Gastrocnemius medialis (tissue), 4 donors: Measurements from ENCODE around the gene ANKRD36.
"Not testable (repeated sequence)": the region's sequence is repeated elsewhere in the genome, so short reads cannot be mapped to it uniquely, and the experiment has no call there.

Experiments
- POLR2A ChIP-seq, 2 donors: fragments of 450-650 bp; IDR thresholded peaks; one replicate each; pipeline ENCODE4 v1.6.1; 2017; ENCODE audit warnings: antibody characterized with exemption in 2 of 2, mild to moderate bottlenecking in 2 of 2, moderate library complexity in 2 of 2
- TF ChIP-seq, protein P1 (sequence below), 5 experiments: fragments of 450-650 bp in 3 of 5; fragments of 200-600 bp in 2 of 5; sonication (generic) in 2 of 5; IDR thresholded peaks in 4 of 5; conservative IDR thresholded peaks in 1 of 5; 1 replicate in 4 of 5; 2 replicates in 1 of 5; pipeline ENCODE4 v1.5.1; 2016 to 2019; ENCODE audit warnings: antibody characterized with exemption in 5 of 5, mild to moderate bottlenecking in 3 of 5, moderate library complexity in 3 of 5

DNA sequence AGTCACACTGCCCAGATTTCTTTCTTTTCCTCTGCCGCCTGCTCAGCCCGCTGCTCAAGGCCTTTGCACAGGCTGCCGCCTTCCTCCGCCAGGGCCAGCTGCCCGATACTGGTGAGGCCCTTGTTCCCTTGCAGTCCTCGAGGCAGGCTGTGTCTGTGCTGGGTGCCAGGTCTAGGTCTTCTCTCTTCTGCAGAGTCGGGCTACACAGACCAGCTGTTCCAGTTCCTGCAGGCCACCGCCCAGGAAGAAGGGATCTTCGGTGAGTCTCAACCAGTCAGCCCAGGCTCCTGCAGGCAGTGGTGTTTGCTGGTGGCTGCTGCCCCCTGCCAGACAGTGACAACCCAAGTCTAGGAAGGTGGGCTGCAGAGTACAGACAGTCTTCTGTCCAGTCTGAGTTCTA, 30.7 kb upstream of the ANKRD36 start:
- TF ChIP-seq, protein P1, sequence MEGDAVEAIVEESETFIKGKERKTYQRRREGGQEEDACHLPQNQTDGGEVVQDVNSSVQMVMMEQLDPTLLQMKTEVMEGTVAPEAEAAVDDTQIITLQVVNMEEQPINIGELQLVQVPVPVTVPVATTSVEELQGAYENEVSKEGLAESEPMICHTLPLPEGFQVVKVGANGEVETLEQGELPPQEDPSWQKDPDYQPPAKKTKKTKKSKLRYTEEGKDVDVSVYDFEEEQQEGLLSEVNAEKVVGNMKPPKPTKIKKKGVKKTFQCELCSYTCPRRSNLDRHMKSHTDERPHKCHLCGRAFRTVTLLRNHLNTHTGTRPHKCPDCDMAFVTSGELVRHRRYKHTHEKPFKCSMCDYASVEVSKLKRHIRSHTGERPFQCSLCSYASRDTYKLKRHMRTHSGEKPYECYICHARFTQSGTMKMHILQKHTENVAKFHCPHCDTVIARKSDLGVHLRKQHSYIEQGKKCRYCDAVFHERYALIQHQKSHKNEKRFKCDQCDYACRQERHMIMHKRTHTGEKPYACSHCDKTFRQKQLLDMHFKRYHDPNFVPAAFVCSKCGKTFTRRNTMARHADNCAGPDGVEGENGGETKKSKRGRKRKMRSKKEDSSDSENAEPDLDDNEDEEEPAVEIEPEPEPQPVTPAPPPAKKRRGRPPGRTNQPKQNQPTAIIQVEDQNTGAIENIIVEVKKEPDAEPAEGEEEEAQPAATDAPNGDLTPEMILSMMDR (IDR thresholded peaks at IDR 0.05 in 4 of 5, conservative IDR thresholded peaks at IDR 0.05 in 1 of 5), result not testable (repeated sequence)
- TF ChIP-seq POLR2A (IDR thresholded peaks at IDR 0.05), result not testable (repeated sequence)
